LoVo (cell line): ENCODE results near the gene FAM180A.

Experiments used
- DNase-seq: peaks from one replicate; pipeline ENCODE4 v3.0.0-alpha.2; 2016; ENCODE audit warnings: low spot score

The FAM180A gene

DNA sequence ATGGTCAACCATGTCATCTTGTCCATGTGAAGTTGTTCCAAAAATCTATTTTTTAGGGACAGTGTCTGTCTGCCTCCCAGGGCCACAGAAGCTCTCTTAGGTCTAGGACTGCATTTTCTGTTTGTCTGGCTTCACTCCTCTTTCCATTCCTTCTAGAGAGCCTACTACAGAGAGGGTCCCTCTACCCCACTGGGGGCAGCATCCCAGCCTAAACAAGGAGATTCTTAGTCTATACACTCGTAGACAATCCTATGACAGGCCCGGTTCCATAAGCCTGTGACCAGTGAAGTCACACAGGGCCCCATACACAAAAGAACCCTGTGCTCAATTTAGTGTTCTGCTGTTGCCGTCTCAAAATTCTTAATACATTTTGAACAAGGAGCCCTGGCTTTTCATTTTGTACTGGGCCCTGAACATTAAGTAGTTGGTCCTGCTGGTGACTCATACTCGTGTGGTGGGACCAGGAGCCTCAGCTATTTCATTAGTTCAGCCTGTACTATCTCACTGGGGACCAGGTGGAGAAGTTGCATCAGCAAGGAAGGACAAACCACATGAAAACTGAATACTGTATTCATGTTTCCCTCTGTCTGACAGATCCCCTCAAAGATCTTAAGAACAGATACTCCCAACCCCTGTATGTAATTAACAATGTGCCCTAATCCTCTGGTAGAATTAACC is 23.5 kb upstream of the FAM180A start:
- DNase-seq, result no peak

DNA sequence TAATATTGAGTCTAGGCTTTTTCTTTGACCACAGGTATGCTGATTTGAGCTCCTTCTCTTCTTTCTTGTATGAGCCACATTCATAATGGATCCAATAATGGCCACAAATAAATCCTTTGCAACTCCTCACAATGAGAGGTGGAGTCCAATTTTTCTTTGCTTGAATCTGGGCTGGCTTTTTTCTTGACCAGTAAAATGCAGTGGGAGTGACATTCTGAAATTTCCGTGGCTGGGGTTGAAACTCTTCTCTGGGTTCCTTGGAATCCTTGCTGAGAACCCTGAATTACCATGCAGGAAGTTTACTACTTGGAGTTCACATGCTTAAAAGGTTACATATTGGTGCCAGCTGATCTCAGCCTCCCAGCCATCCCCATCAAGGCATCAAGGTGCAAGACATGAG is 22.4 kb upstream of the FAM180A start:
- DNase-seq, result no peak

DNA sequence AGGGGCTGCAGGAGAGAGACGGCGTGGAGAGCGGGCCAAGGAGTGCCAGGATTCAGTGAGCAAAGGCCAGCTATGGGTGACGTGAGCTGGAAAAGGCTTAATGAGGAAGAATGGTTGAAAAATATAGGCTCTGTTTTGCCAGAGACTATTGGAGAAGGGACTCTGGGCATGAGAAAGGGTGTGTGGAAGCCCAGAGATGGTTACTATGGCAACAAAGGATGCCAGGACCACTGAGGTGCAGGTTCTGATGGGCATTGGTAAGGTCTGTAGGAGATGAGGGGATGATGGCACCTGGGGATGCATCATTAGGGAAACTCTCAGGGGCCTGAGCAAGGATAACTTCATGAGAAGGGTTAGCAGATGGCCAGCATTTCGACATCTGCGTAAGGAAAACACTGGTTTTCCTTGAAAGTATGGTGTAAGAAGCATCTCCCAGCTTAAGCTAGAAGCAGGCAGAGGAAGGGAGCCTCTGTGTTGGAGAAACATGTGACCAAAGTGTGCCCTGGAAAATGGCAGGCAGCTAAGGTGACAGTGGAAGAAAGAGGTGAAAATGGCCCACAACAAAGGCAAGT is 21.6 kb upstream of the FAM180A start:
- no peak for DNase-seq

DNA sequence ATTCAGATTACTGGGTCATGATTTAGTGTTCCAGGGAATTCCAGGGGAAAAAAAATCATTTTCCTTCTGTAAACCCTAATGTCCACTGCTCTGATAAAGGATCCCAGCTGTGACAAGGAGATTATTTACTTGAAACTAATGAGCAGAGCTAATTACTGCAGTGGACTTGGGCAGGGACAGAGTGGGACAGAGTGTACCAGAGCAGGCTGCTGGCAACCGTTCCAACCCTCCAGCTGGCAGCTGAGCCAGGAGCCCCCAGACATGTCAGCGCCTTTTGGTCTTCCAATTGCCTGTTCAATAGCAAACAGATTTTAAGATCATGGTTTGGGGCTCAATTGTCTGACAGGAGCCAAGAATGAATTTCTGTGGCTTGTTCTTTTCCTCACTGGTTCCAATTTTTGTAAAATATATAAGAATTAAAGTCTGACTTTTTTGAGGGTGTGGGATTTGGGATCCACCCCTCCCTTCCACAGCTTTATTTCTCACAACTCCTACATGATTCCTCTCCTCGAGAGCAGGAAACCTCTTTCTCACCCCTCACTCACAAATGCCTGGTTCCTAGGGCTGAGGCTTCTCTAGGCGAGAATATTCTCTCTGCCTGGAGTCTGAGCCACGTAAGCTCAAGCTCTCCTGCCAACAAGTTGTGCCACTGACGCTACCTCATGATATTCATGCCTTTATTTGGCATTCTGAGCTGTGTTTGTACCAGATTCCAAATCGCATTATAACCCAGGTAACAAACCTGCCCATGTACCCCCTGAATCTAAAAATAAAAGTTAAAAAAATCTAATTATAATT is 20.6 kb upstream of the FAM180A start:
- no peak for DNase-seq

DNA sequence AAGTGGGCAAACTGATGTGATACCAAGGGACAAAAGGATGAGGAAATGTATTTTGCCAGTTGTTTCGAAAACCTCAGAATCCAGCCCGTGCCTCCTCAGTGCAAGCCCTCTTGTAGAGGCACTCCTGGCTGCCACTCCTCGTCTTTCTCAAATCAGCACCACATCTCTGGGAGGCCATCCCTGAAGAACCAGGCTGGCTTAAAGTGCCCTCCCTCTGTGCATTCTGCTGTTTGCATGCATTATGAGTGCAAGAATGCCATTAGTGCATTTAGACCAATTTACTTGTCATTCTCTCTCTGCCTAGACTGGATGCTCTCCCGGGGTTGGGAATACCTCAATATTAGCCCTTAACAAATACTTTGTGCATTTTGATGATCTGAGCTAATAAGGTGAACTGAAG is 19.9 kb upstream of the FAM180A start:
- no peak for DNase-seq

DNA sequence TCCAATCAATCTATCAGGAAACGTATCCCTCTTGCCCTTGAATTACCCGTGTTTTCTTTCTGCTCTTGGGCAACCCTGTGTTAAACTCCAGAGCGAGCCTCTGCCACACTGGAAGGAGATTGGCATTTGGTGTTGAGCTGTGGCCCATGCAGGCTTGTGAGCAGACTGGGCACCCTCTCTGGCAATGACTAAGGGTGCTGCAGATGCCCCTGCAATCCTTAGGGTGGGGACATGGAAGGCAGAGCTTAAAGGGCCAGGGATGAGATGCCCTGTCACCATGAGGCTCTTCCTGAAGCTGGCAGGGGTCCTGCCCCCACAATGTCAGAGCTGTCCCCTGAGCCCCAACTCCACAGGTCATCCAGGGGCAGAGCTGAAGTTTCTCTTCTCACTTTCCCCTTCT is 19.5 kb upstream of the FAM180A start:
- no peak for DNase-seq

DNA sequence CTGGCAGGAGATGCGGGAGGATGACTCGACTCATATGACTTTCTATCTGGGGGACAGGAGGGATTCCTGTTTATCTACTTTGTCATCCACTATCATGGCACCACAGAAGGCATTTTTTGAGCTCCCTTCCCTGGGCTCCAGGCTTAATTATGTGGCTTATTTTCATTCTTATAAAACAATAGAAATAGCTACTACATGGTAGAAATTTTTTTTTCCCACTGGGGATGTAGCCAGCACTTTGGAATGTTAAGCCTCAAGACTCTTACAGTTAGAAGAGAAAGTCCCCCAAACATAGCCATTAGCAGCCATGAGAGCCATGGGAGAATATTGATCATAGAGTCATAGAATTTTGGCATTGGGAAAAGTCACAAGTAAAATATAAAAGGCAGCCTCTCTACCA is 14.6 kb upstream of the FAM180A start:
- no peak for DNase-seq

DNA sequence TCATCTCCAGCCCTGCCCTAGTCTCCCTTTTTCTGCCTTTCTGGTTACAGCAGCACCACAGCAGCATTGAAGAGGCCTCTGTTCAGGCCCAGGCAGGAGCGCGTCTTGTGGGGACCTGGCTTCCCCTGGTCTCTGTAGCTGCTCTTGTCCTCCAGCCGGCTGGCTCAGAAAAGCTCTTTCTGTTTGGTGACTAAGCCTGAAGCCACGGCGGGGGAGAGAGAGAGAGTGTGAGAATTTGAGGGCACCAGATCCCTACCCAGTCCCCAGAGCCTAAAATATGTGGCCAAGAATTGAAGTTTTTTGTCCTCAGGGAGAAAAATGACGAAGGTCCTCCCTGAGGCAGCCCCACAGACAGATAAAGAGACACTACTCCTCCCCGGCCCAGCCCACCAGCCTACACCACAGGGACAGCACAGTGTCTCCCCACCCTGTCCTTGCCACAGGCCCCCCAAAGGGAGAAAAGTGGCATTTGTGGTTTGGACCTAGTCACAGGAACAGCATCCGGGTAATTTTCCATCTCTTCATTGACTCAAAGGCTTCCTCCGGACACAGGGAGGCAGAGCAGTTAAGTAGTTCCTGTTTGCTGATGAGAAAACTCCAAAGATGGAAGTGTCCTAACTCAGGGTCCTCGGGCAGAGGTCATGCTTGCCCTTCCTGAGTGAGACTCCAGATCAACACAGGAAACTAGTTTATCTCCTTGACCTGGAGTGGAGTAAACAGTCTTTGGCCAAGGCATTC is 13.3 kb upstream of the FAM180A start:
- no peak for DNase-seq

DNA sequence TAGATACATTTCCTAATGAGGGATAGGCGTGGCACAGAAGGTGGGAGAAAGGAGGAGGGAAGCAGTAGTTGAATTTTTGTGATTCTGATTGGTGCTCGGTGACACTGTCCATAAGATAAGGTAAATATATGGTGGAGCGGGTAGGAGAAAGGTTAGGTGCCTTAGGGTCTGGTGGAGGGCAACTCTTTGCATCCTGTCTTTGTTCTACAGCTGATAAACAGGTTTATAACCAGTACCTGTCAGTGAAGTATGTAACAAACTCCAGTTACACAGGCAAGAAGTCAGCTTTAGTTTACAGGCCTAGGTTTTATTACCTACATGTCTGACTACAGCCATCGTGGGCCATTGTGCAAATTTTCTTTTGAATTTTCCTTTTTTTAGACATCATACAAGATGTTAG is 10.9 kb upstream of the FAM180A start:
- no peak for DNase-seq

DNA sequence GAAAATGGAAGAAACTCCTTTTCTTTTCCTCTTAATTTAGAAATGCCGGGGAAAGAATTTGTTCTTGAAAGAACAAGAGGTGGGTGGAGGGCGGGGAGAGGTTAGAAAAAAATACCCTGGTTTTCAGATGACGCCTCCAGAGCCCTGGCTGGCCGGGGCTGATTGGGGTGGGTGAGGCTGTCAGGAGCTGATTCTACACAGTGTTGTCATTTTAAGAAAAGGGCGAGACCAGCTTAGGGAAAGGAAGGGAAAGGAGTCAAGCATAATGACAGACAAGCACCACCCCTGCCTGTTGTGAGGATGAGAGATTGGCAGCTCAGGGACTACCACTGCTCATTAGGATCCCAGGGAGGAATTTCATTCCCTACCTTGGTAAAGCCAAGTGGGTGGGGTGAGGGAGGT is 9.9 kb upstream of the FAM180A start:
- DNase-seq, result no peak

DNA sequence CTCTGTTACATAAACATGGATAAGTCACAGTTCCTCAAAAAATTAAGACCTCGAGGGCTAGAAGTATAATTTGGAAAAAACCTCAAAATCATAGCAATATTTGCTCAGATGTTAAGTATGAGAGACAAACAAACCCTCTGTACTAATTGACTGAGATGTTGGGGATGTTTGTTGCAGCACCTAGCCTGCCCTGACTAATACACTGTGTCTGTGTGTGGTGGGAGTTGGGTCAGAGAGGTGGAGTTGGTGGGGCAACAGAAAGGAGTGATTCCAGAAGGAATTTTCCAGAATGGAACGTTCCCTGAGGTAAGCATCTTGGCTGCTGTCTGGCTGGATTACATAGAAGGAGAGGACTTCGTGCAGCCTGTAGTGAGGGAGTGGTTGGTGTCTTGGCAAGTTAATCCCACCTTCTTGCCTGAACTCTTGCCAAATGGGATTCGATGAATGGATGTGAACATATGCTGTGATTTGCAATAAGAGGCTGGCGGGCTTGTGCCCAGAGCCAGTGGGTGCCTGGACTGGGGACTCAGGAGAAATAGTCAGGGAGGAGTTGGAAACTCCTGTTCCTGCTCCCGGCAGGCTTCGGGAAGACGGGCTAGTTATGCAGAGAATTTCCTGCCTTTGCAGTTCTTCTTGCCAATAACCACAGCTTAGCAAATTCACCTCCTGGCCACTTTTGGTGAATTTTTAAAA is 9.3 kb upstream of the FAM180A start:
- DNase-seq, result no peak

DNA sequence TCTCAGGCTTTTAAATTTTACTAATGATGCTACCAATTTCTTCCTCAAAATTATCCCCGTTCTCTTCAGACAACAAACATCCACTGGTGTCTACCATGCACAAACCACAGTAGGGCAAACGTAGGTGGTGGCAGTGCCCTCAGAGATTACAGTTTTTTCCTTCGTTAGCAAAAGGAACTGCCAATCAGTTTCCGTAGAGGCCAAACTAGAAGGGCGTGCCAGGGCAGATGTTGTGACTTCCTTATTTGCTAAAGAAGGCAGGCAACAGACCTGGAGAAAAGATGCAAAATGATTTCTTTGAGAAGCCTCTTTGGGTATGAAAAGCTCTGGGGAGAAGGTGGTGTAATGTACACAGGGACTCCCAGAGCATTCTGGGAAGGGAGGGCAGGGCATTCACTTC is 7.6 kb upstream of the FAM180A start:
- DNase-seq, result no peak

DNA sequence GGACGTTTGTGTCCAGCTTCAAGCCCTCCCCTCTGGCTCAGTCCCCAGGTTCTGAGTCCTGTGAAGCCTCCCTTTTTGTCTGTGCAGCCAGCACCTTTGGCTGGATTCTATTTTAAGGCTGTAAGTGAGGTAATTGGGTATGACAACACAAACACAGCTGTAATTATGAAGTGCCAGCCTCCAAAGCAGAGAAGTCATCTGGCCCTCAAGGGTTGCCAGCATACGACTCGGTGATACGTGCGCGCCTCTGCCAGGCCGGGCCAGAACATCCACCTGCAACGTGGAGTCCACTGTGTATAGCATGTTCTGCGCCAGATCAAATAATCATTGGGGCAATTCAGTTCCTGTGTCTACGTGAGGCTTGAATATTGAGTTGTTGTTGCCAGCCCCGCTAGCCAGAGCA is 6.7 kb upstream of the FAM180A start:
- DNase-seq, result no peak

DNA sequence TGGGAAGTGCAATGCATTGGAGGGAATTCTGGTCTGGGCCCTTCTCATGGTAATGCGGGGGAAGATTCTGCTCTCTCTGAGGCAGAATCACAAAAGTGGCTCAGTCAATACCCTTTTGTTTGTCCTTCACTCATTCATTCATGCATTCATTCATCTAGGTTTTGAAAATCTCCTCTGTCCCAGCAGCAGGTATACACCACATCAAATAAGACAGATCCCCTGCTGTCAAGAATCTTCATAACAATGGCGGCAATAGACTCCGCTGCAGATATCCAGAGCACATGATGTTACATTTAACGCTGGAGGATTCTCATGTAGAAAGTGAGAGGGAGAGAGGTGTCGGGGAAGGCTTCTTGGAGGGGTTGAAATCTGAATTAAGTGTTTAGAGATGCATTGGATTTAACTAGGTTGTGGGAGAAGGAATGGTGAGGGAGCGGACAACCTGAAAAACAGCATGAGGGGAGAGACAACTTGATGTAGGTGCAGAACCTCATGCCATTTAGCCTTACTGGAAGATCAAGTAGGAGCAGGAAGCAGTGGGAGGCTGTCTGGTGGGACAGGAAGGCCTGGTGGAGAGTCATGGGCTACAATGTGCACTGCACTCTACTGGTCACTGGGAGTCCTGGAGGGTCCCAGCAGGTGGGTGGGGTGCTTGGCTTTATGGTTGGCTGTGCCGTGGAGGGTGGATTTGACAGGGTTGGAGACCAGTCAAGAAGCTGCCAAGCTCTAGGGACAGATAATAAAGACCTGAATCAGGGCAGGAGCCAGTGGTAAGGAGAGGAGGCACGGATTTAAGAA is 5.2 kb upstream of the FAM180A start:
- no peak for DNase-seq

DNA sequence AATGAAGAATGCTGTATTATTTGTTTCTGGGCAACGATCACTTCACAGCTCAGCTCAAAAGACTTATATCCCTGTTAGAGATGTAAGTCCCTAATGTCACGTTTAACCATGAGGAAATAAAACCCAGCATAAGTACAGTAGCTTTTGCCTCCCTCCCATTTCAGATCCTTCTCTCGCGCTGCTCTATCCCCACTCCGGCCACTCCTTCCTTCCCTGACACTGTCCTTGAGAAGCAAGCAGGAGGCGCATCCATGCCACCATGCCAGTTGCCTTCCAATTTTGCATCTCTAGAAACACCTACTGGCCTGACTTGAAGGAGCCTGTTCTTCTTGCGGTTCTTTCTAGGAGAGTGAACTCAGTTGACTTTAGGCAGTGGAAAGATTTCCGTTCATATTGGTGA is 1.2 kb downstream of the FAM180A start:
- no peak for DNase-seq

DNA sequence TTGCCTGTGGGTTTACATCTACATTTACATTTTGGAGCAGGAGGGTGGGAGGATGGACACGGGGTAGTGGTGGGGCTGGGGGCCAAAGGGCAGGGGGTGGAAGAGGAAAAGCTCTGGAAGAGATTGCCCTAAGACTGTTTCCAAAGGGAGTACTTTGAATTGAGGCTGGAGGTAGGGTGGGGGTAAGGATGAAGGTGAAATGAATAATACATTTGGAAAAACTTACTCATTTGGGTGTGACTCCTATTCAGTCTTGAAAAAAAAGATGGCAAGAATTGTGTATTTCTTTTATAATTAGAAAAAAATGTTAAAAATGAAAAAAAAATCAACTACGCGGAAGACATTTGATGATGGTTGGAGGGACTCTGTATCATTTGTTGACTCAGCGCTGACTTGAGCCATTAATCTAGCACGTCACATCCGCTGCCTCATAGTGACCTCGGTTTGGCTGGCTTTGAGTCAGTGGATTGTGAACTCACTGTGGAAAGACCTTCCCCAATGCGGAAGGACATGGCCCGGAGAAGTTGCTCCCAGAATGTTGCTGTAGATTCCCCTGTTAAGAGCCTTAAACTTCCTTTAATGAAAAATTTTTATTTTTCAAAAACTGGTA is 2.8 kb downstream of the FAM180A start:
- no peak for DNase-seq

DNA sequence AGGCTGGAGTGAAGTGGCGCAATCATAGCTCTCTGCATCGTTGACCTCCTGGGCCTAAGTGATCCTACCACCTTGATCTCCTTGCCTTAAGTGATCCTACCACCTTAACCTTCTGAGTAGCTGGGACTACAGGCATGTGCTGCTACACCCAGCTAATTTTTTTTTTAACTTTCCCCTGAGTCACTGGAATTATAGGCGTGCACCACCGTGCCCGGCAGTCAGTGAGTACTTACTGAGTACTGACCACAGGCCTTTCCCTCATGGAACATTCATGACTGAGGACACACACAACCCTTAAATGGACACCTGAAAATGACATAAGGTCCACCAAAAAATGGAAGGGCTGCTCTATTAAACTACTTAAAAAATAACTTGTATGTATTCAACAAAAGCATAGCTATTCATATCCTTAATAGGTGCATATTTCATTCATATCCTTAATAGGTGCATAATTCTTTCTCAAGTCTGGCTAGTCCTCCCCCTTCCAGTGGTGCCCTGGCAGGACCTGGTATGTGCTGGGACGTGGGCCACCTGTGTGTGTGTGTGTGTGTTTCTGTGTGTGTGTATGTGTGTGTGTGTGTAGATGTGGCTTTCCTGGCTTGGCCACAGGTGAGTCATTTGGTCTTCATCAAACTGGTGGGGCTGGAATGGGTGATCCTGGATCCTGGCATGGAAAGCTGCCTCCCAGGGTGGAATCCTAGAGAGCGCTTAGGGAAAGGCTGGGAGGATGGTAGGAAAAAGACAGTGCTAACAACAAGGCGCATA is 3.5 kb downstream of the FAM180A start:
- peak; percentile 19 for DNase-seq

DNA sequence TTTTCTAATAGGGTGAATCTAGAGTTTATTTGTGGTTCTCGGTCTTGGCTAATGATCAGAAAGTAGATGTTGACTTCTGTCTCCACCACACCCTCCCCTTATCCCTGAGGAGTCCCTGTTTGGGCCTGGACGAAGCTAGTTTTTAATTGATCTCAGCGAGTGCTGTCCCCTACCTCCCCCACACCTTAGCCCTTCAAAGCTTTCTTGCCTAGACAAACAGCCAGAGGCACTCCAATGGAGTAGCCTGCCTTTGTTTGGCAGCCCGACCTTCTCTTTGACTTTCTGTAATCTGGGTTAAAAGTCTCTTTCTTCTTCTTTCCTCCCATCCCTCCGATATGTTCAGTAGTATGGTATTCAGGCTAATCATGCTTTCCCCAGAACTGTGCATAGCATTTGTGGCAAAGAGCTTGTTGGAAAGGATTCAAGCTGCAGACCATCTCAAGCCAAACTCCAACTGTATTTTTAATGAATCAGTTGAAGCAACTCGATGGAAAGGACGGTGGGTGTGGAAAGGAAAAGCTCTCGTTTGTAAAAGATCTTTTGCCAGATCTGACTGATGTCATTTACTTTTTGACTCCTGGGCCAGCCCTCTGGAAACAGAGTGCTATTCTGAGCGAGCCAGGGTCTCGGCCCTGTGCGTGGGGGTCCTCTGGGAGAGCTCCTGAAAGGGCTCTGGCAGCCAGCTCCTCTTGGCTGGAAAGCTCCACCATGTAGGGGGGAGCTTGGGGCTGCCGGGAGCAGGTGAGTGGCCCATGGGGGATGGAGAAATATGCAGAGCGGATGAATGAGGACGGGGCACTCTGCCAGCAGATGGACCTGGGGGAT is 4.5 kb downstream of the FAM180A start:
- DNase-seq, result no peak

DNA sequence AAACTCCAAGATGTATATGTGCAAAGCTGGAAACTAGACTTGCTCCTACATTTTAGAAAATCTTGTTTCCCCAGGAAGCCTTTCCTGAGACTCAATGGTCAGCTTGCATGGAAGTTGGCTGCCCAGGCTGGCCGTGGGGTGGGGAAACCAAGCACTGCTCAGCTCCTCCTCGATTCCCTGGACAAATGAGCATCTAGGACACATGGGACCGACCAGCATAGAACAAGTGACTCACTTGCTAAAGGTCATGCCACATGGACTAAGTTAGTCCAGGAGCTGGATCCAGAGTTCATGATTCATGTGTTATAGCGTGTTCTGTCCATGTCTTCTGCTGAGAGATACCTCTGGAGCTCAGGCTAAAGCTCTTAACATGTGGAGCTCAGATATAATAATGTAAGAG is 6.2 kb downstream of the FAM180A start:
- DNase-seq, result no peak
